ENCODE data around the gene CD81. TPM values are rescaled to one million over a fixed set of nuclear protein-coding genes. Genes with fewer than 3 reads are reported as not detected.

Gene CD81
- total RNA-seq, 2 donors from 2014 or later: 498 to 842 TPM

DNA sequence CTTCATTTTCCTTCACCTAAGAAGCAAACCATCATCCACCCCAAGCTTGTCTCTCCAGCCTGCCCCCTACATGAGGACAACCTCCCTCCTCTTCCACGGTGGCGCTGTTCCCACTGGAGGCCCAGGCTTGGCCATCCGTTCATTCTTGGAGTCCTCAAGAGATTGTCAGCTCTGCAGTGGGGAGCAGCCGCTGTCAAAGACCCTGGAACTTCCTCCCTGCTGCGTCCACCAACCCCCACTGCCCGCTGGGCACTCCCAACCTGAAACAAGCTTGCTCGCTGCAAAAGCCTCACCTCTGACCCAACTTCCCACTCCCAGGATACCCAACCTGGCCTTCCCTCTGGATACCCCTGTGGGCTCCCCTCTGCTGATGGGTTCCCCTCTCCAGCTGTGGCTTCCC, 10.4 kb upstream of the CD81 start:
- H3K4me1 ChIP-seq (ENCODE audit: control insufficient read depth in 1 of 2, low read depth in 2 of 2): peaks cover 5 to 18% of the 10 kb centered on the region in 2 donors
- ATAC-seq (ENCODE audit: insufficient number of reproducible peaks, low FRiP score, low read depth) (no peak), DNase-seq (ENCODE audit: low spot score) (no peak)
- H3K9me3 ChIP-seq: no peaks in the 10 kb centered on the region
- TF ChIP-seq, protein P1, sequence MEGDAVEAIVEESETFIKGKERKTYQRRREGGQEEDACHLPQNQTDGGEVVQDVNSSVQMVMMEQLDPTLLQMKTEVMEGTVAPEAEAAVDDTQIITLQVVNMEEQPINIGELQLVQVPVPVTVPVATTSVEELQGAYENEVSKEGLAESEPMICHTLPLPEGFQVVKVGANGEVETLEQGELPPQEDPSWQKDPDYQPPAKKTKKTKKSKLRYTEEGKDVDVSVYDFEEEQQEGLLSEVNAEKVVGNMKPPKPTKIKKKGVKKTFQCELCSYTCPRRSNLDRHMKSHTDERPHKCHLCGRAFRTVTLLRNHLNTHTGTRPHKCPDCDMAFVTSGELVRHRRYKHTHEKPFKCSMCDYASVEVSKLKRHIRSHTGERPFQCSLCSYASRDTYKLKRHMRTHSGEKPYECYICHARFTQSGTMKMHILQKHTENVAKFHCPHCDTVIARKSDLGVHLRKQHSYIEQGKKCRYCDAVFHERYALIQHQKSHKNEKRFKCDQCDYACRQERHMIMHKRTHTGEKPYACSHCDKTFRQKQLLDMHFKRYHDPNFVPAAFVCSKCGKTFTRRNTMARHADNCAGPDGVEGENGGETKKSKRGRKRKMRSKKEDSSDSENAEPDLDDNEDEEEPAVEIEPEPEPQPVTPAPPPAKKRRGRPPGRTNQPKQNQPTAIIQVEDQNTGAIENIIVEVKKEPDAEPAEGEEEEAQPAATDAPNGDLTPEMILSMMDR (IDR thresholded peaks at IDR 0.05): no peak
- H3K36me3 ChIP-seq: no peaks in the 10 kb centered on the region
- H3K27ac ChIP-seq: no peak overlapping the region
- H3K27me3 ChIP-seq (replicated peaks; ENCODE audit: insufficient read depth): no peaks in the 10 kb centered on the region
- H3K4me3 ChIP-seq: no peak overlapping the region

DNA sequence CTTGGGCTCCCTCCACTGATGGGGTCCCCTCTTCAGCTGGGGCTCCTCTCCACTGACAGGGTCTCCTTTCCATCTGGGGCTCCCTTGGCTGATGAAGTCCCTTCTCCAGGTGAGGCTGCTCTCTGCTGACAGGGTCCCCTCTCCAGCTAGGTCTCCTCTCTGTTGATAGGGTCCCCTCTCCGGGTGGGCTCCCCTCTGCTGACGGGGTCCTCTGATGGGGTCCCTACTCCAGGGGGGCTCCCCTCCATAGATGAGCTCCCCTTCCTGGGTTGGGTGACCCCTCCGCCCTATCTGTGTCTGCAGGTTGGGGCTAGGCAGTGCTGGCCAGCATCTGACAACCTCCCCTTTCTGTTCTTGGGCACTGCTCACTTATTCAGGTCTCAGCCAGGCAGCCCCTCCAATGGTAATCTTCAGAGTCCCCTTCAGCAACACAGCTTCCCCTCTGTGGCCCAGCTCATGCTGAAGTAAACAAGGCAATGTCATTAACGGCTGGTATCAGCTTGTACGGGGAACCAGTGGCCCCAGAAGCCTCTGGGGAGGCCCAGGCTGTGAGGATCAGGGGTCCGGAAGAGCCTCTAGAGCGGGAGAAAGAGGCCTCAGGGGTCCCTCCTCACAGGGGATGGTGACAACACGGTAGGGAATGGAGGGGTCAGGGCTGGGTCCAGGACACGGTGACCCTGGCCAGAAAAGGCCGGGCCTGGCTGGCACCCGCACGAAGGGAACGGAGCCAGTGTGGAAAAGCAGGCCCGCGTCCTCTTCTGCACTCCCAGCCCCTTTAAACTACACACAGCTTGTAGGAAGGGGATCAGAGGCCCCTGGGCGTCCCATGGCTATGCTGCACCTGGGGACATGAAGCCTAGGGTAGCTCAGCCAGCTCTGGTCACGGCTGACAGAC, 9.6 kb upstream of the CD81 start:
- Histone ChIP-seq H3K36me3 (no peaks in the 10 kb centered on the region), H3K4me1 (ENCODE audit: control insufficient read depth in 1 of 2, low read depth in 2 of 2) (peaks cover 5 to 18% of the 10 kb centered on the region in 2 donors), H3K4me3 (no peak overlapping the region), H3K27ac (no peak overlapping the region), H3K9me3 (no peaks in the 10 kb centered on the region), H3K27me3 (replicated peaks; ENCODE audit: insufficient read depth) (no peaks in the 10 kb centered on the region)
- DNase-seq (ENCODE audit: low spot score) (no peak), ATAC-seq (ENCODE audit: insufficient number of reproducible peaks, low FRiP score, low read depth) (no peak)
- TF ChIP-seq, protein P1 (IDR thresholded peaks at IDR 0.05): no peak

DNA sequence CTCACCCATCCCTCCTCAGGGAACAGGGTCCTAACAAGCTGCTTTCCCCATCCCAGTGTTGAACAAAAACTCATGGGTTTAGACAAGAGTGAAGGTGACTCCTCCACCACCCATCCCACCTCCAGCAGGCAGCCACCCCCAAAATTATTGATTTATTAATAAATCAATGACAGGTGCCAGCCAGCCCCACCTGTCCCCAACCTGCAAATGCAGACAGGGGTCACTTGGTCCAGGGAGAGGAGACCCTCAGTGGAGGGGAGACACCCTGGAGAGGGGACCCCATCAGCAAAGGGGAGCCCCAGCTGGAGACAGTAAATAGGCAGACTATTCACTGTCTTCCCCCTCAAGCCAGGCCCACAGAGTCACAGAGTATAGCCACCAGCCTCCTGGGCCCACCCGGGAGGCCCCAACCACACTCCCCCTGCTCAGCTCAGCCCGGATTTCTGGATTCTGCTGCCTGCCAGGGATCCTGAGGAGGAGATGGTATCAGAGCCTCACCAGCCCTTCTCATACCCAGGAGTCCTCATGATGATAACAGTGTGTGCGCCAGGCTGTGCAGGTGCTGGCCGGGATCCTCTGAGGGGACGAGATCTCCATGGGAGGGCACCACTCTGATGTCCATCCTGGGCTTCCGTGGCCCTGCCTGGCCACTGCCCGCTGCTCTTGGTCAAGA, 8.8 kb upstream of the CD81 start:
- Histone ChIP-seq H3K27ac (no peak overlapping the region), H3K9me3 (no peaks in the 10 kb centered on the region), H3K27me3 (replicated peaks; ENCODE audit: insufficient read depth) (no peaks in the 10 kb centered on the region), H3K4me1 (ENCODE audit: control insufficient read depth in 1 of 2, low read depth in 2 of 2) (peaks cover 5 to 18% of the 10 kb centered on the region in 2 donors), H3K36me3 (no peaks in the 10 kb centered on the region), H3K4me3 (no peak overlapping the region)
- DNase-seq (ENCODE audit: low spot score) (no peak), ATAC-seq (ENCODE audit: insufficient number of reproducible peaks, low FRiP score, low read depth) (no peak)
- TF ChIP-seq, protein P1 (IDR thresholded peaks at IDR 0.05): no peak

DNA sequence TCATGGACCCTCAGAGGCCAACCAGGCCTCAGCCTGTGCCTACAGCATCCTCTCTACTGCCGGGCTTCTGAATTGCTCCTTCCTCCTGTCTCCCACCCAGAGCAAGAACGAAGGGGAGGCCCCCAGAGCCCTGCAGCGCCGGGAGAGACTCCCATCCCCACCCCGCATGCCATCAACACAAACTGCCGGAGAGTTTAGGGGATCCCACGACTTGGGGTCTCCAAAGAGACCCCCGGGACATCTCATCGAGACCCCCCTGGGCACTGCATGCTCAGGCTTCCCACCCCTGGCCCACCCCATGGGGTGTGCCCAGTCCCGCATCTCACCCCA, 8.3 kb upstream of the CD81 start:
- Histone ChIP-seq H3K4me1 (ENCODE audit: control insufficient read depth in 1 of 2, low read depth in 2 of 2) (peaks cover 5 to 18% of the 10 kb centered on the region in 2 donors), H3K9me3 (no peaks in the 10 kb centered on the region), H3K27me3 (replicated peaks; ENCODE audit: insufficient read depth) (no peaks in the 10 kb centered on the region), H3K27ac (no peak overlapping the region), H3K4me3 (no peak overlapping the region), H3K36me3 (no peaks in the 10 kb centered on the region)
- no peak for ATAC-seq (ENCODE audit: insufficient number of reproducible peaks, low FRiP score, low read depth)
- no peak for DNase-seq (ENCODE audit: low spot score)
- TF ChIP-seq, protein P1 (IDR thresholded peaks at IDR 0.05): no peak

DNA sequence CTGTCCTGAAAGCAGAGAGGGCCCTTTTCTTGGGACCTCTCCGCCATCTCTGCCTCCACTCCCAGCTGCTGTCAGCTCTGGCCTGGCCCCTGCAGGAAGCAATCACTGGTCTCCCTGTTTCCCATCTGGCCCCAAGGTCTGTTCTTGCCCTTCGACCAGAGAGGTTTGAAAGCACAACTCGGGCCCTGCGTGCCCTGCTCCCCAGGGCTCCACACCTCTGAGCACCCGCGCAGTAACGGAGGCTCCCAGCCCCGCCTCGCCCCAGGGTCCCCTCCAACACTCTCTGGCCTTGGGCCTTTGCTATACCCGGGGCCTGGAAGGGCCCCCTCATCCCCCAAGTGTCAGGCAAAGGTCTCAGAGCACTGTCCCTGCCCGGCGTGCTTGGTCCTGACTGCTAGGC, 7.8 kb upstream of the CD81 start:
- peaks cover 5 to 18% of the 10 kb centered on the region in 2 donors for H3K4me1 ChIP-seq (ENCODE audit: control insufficient read depth in 1 of 2, low read depth in 2 of 2)
- TF ChIP-seq, protein P1 (IDR thresholded peaks at IDR 0.05): no peak
- no peaks in the 10 kb centered on the region for H3K36me3 ChIP-seq
- no peaks in the 10 kb centered on the region for H3K27me3 ChIP-seq (replicated peaks; ENCODE audit: insufficient read depth)
- no peak overlapping the region for H3K27ac ChIP-seq
- DNase-seq (ENCODE audit: low spot score) (no peak), ATAC-seq (ENCODE audit: insufficient number of reproducible peaks, low FRiP score, low read depth) (no peak)
- no peaks in the 10 kb centered on the region for H3K9me3 ChIP-seq
- H3K4me3 ChIP-seq: no peak overlapping the region

Measured in thoracic aorta (tissue), 2 donors.